Endodermal cell (in vitro differentiated cells): Measurements from ENCODE around the gene CBLL1. TPM values are rescaled to one million over a fixed set of nuclear protein-coding genes. Genes with fewer than 3 reads are reported as not detected.

ENCODE experiments used
- DNase-seq: peaks from one replicate; pipeline ENCODE4 v3.0.0-alpha.2; 2017
- H3K27ac ChIP-seq: 2 replicates; pipeline ENCODE4 v1.5.1; 2013; ENCODE audit warnings: mild to moderate bottlenecking, low read depth, low read length, moderate library complexity
- H3K27me3 ChIP-seq: 2 replicates; pipeline ENCODE4 v1.6.1; 2013; ENCODE audit warnings: mild to moderate bottlenecking, low read length, moderate library complexity; ENCODE audit not compliant: insufficient read depth, control insufficient read depth, poor library complexity, severe bottlenecking
- H3K36me3 ChIP-seq: 2 replicates; pipeline ENCODE4 v1.7.0; 2013; ENCODE audit warnings: mild to moderate bottlenecking, low read length, moderate library complexity; ENCODE audit not compliant: control insufficient read depth, insufficient read depth
- H3K4me1 ChIP-seq: one replicate; pipeline ENCODE4 v1.7.0; 2013; ENCODE audit warnings: low read length; ENCODE audit not compliant: control insufficient read depth, insufficient read depth
- H3K4me3 ChIP-seq: 2 replicates; pipeline ENCODE4 v1.5.1; 2013; ENCODE audit warnings: mild to moderate bottlenecking, low read length, moderate library complexity
- H3K9ac ChIP-seq: 2 replicates; pipeline ENCODE4 v1.6.1; 2013; ENCODE audit warnings: mild to moderate bottlenecking, low read length, moderate library complexity; ENCODE audit not compliant: poor library complexity, severe bottlenecking; ENCODE audit errors: extremely low read depth
- H3K9me3 ChIP-seq: 2 replicates; pipeline ENCODE4 v1.6.1; 2013; ENCODE audit warnings: mild to moderate bottlenecking, low read length, moderate library complexity; ENCODE audit not compliant: control insufficient read depth
- H3K27ac Mint-ChIP-seq: 2 replicates; pipeline ENCODE4 v1.8.0; 2020; ENCODE audit warnings: mixed read lengths
- H3K27me3 Mint-ChIP-seq: 2 replicates; pipeline ENCODE4 v1.8.0; 2021; ENCODE audit warnings: mild to moderate bottlenecking, mixed read lengths; ENCODE audit not compliant: insufficient read depth
- H3K36me3 Mint-ChIP-seq: 2 replicates; pipeline ENCODE4 v1.8.0; 2020; ENCODE audit warnings: low read depth, mixed read lengths
- H3K4me1 Mint-ChIP-seq: 2 replicates; pipeline ENCODE4 v1.8.0; 2020; ENCODE audit warnings: mixed read lengths
- H3K4me3 Mint-ChIP-seq: 2 replicates; pipeline ENCODE4 v1.8.0; 2020; ENCODE audit warnings: mild to moderate bottlenecking, moderate library complexity, mixed read lengths
- H3K9me3 Mint-ChIP-seq: 2 replicates; pipeline ENCODE4 v1.8.0; 2020; ENCODE audit warnings: mild to moderate bottlenecking, mixed read lengths
- CTCF ChIP-seq: fragments of 200-600 bp; sonication (generic); conservative IDR thresholded peaks from 2 replicates; pipeline ENCODE4 v1.5.0; 2021; ENCODE audit warnings: antibody characterized with exemption, mild to moderate bottlenecking
- WGBS, 2 experiments: methylation state at CpG; one replicate each; pipeline versions ENCODE4 v1.1.5 to v1.1.7; 2013; ENCODE audit warnings: missing lambda C conversion rate in 2 of 2, mixed read lengths in 1 of 2; ENCODE audit not compliant: insufficient coverage in 1 of 2, insufficient read length in 1 of 2; 5-methylcytosine and 5-hydroxymethylcytosine counted together
- total RNA-seq, 2 donors: library from RNA; stranded (reverse); fragmentation: NEBNext Ultra II Directional in 1 of 2; extraction: Animal tissue kit (Norgen Biotek cat#: 25700) in 1 of 2; gene quantifications; 2 replicates in 1 of 2; 3 replicates in 1 of 2; pipeline ENCODE4 v1.2.1, GENCODE V29; 2021

Gene CBLL1
- total RNA-seq, 2 donors from 2014 or later, result 33.3 to 34.7 TPM

GRCh38 chr7:107788216-107788615, 44.3 kb downstream of the CBLL1 start:
- Histone ChIP-seq H3K27me3 (no peaks in the 10 kb centered on the region), H3K27ac (no peak overlapping the region), H3K4me1 (no peaks in the 10 kb centered on the region), H3K4me3 (no peak overlapping the region), H3K9ac (no peak overlapping the region), H3K9me3 (no peaks in the 10 kb centered on the region), H3K36me3 (no peaks in the 10 kb centered on the region)
- no peaks in the 10 kb centered on the region for H3K9me3 Mint-ChIP-seq
- no peak for TF ChIP-seq CTCF
- WGBS, 2 experiments, result 100% methylated on average over 1 of the region's 1 CpG; no CpG with 5 or more reads in 1 of the 2 experiments
- H3K4me3 Mint-ChIP-seq, result no peak overlapping the region
- H3K36me3 Mint-ChIP-seq, result no peaks in the 10 kb centered on the region
- H3K27ac Mint-ChIP-seq, result no peak overlapping the region
- DNase-seq, result no peak
- peaks cover 7% of the 10 kb centered on the region for H3K4me1 Mint-ChIP-seq
- H3K27me3 Mint-ChIP-seq, result no peaks in the 10 kb centered on the region

- H3K9me3 ChIP-seq, result no peaks in the 10 kb centered on the region
- no peak overlapping the region for H3K9ac ChIP-seq
- H3K4me1 ChIP-seq, result no peaks in the 10 kb centered on the region
- no peak overlapping the region for H3K27ac ChIP-seq
- H3K4me3 ChIP-seq, result no peak overlapping the region
- no peaks in the 10 kb centered on the region for H3K36me3 Mint-ChIP-seq
- no peak for DNase-seq
- no peaks in the 10 kb centered on the region for H3K27me3 Mint-ChIP-seq
- no peak for TF ChIP-seq CTCF
- WGBS, 2 experiments, result 71 to 89% methylated on average over 2 to 3 of the region's 3 CpGs
- H3K9me3 Mint-ChIP-seq, result no peaks in the 10 kb centered on the region
- H3K27ac Mint-ChIP-seq, result no peak overlapping the region
- H3K4me3 Mint-ChIP-seq, result no peak overlapping the region
- no peaks in the 10 kb centered on the region for H3K27me3 ChIP-seq
- H3K4me1 Mint-ChIP-seq, result peaks cover 7% of the 10 kb centered on the region
- no peaks in the 10 kb centered on the region for H3K36me3 ChIP-seq
Measured at GRCh38 chr7:107788662-107789061, 44.7 kb downstream of the CBLL1 start.

GRCh38 chr7:107789647-107790046, 45.7 kb downstream of the CBLL1 start:
- DNase-seq, result no peak
- Histone ChIP-seq H3K9me3 (no peaks in the 10 kb centered on the region), H3K9ac (no peak overlapping the region), H3K27ac (no peak overlapping the region), H3K4me1 (no peaks in the 10 kb centered on the region), H3K4me3 (no peak overlapping the region), H3K27me3 (no peaks in the 10 kb centered on the region), H3K36me3 (no peaks in the 10 kb centered on the region)
- TF ChIP-seq CTCF, result no peak
- Mint-ChIP-seq H3K4me1 (peaks cover 7% of the 10 kb centered on the region), H3K27me3 (no peaks in the 10 kb centered on the region), H3K9me3 (no peaks in the 10 kb centered on the region), H3K36me3 (no peaks in the 10 kb centered on the region), H3K4me3 (no peak overlapping the region), H3K27ac (no peak overlapping the region)
- WGBS, 2 experiments, result 90 to 93% methylated on average over 3 to 6 of the region's 6 CpGs
